Measurements from ENCODE around the gene DPP4.

GRCh38 chr2:162067596-162067995, 6.4 kb downstream of the DPP4 start:
- TF ChIP-seq CTCF (IDR thresholded peaks at IDR 0.05) (no peak), POLR2A (IDR thresholded peaks at IDR 0.05) (no peak)
